Astrocyte of the spinal cord (primary cell): ENCODE data around the gene CCDC73.

ENCODE experiments used
- DNase-seq: peaks from one replicate; pipeline ENCODE4 v3.0.0; 2011; ENCODE audit warnings: low read depth, low spot score
- H3K4me3 ChIP-seq: 2 replicates; pipeline ENCODE4 v1.5.1; 2011; ENCODE audit warnings: low read depth, mild to moderate bottlenecking, low read length, moderate library complexity
- CTCF ChIP-seq: IDR thresholded peaks from 2 replicates; pipeline ENCODE4 v1.5.1; 2012; ENCODE audit warnings: low read depth, mild to moderate bottlenecking, low read length, inconsistent platforms
- in situ Hi-C: cut with HindIII; loops from 2 replicates; pipeline ENCODE4 v1.10.0; 2017; ENCODE audit warnings: low sequenced_read_pairs

Gene CCDC73

GRCh38 chr11:32704261-32704660, 90.2 kb downstream of the CCDC73 start:
- in situ Hi-C loops: no loop called here

GRCh38 chr11:32701616-32702015, 92.8 kb downstream of the CCDC73 start:
- no peak overlapping the region for H3K4me3 ChIP-seq
- no peak for DNase-seq
- in situ Hi-C loops: no loop called here
- TF ChIP-seq CTCF: no peak

More at GRCh38 chr11:32704261-32704660, 90.2 kb downstream of the CCDC73 start:
- no peak for TF ChIP-seq CTCF
- no peak for DNase-seq
- H3K4me3 ChIP-seq: no peak overlapping the region

GRCh38 chr11:32698579-32698978, 95.9 kb downstream of the CCDC73 start:
- in situ Hi-C loops: no loop called here
- no peak for DNase-seq
- TF ChIP-seq CTCF: no peak
- no peak overlapping the region for H3K4me3 ChIP-seq

GRCh38 chr11:32671051-32671450, 123.4 kb downstream of the CCDC73 start:
- no peak for TF ChIP-seq CTCF
- no peak overlapping the region for H3K4me3 ChIP-seq
- DNase-seq: no peak
- in situ Hi-C loops: no loop called here

- in situ Hi-C loops: no loop called here
- TF ChIP-seq CTCF: no peak
- no peak for DNase-seq
- H3K4me3 ChIP-seq: no peak overlapping the region
Measured at GRCh38 chr11:32659672-32660071, 134.8 kb downstream of the CCDC73 start.

GRCh38 chr11:32658639-32659406, 135.6 kb downstream of the CCDC73 start:
- TF ChIP-seq CTCF: no peak
- in situ Hi-C loops: no loop called here
- H3K4me3 ChIP-seq: no peak overlapping the region
- DNase-seq: peak; percentile 41
